Measurements from ENCODE around the gene AK4. TPM values are rescaled to one million over a fixed set of nuclear protein-coding genes. Genes with fewer than 3 reads are reported as not detected.
A peak's percentile ranks its signal among the peaks of the same experiment; 100 is the strongest.
"Not testable (repeated sequence)": the region's sequence is repeated elsewhere in the genome, so short reads cannot be mapped to it uniquely, and the experiment has no call there.

The AK4 gene
- 100 to 1,000 TPM in 1 of 2 donors, 1 to 10 TPM in 1; 3.1 to 109 TPM for total RNA-seq

- H3K36me3 Mint-ChIP-seq = peaks cover 0 to 17% of the 10 kb centered on the region in 2 donors
- not testable (repeated sequence) for DNase-seq (ENCODE audit: low spot score in 2 of 2); H3K9me3 Mint-ChIP-seq
- ATAC-seq = peak in 1 of 2 donors; percentile 70
- H3K27ac Mint-ChIP-seq = peak within 1 kb of the TSS in 1 of 2 donors; percentile 89
Observed at GRCh38 chr1:65148178-65148547, at the start of gene AK4. TSS of gene AK4 (plus strand) at chr1:65148203. CDS start at chr1:65148408, 205 bp downstream.

GRCh38 chr1:65103807-65104206, 44.2 kb upstream of the AK4 start:
- H3K27ac Mint-ChIP-seq = no peak overlapping the region
- ATAC-seq (no peak), DNase-seq (ENCODE audit: low spot score in 2 of 2) (no peak)

GRCh38 chr1:65104854-65105534, 43.0 kb upstream of the AK4 start:
- DNase-seq (ENCODE audit: low spot score in 2 of 2) (no peak), ATAC-seq (no peak)
- Mint-ChIP-seq H3K27ac (peak overlapping the region in 1 of 2 donors; percentile 51), H3K9me3 (peaks cover 4% of the 10 kb centered on the region in 2 donors), H3K36me3 (peaks cover 0 to 5% of the 10 kb centered on the region in 2 donors)

More at GRCh38 chr1:65103807-65104206, 44.2 kb upstream of the AK4 start:
- H3K9me3 Mint-ChIP-seq = peaks cover 9% of the 10 kb centered on the region in 2 donors
- peaks cover 0 to 9% of the 10 kb centered on the region in 2 donors for H3K36me3 Mint-ChIP-seq

- H3K9me3 Mint-ChIP-seq = peaks cover 4% of the 10 kb centered on the region in 2 donors
- peak overlapping the region in 1 of 2 donors; percentile 19 for H3K27ac Mint-ChIP-seq
- DNase-seq (ENCODE audit: low spot score in 2 of 2) (no peak), ATAC-seq (no peak)
- peaks cover 0 to 5% of the 10 kb centered on the region in 2 donors for H3K36me3 Mint-ChIP-seq
Observed at GRCh38 chr1:65105596-65105995, 42.4 kb upstream of the AK4 start.

GRCh38 chr1:65108025-65108642, 39.9 kb upstream of the AK4 start:
- H3K9me3 Mint-ChIP-seq = peaks cover 0 to 5% of the 10 kb centered on the region in 2 donors
- ATAC-seq (no peak), DNase-seq (ENCODE audit: low spot score in 2 of 2) (no peak)
- H3K36me3 Mint-ChIP-seq = no peaks in the 10 kb centered on the region
- H3K27ac Mint-ChIP-seq = no peak overlapping the region

- DNase-seq (ENCODE audit: low spot score in 2 of 2) (no peak), ATAC-seq (no peak)
- no peak overlapping the region for H3K27ac Mint-ChIP-seq
- H3K36me3 Mint-ChIP-seq = no peaks in the 10 kb centered on the region
- H3K9me3 Mint-ChIP-seq = peaks cover 0 to 5% of the 10 kb centered on the region in 2 donors
Observed at GRCh38 chr1:65109487-65109886, 38.5 kb upstream of the AK4 start.

GRCh38 chr1:65112811-65113210, 35.2 kb upstream of the AK4 start:
- H3K9me3 Mint-ChIP-seq = peaks cover 0 to 5% of the 10 kb centered on the region in 2 donors
- no peaks in the 10 kb centered on the region for H3K36me3 Mint-ChIP-seq
- ATAC-seq (no peak), DNase-seq (ENCODE audit: low spot score in 2 of 2) (no peak)
- no peak overlapping the region for H3K27ac Mint-ChIP-seq

GRCh38 chr1:65113298-65113697, 34.7 kb upstream of the AK4 start:
- no peak for ATAC-seq
- H3K9me3 Mint-ChIP-seq = peaks cover 0 to 5% of the 10 kb centered on the region in 2 donors
- DNase-seq (ENCODE audit: low spot score in 2 of 2) = no peak
- H3K27ac Mint-ChIP-seq = no peak overlapping the region
- no peaks in the 10 kb centered on the region for H3K36me3 Mint-ChIP-seq

GRCh38 chr1:65114322-65114721, 33.7 kb upstream of the AK4 start:
- Mint-ChIP-seq H3K27ac (no peak overlapping the region), H3K9me3 (peaks cover 0 to 5% of the 10 kb centered on the region in 2 donors), H3K36me3 (no peaks in the 10 kb centered on the region)
- DNase-seq (ENCODE audit: low spot score in 2 of 2) = no peak
- ATAC-seq = no peak

- no peaks in the 10 kb centered on the region for H3K9me3 Mint-ChIP-seq
- DNase-seq (ENCODE audit: low spot score in 2 of 2) = no peak
Observed at GRCh38 chr1:65119951-65120350, 28.1 kb upstream of the AK4 start.

GRCh38 chr1:65129104-65129503, 18.9 kb upstream of the AK4 start:
- not testable (repeated sequence) for ATAC-seq; H3K36me3 Mint-ChIP-seq; H3K9me3 Mint-ChIP-seq; DNase-seq (ENCODE audit: low spot score in 2 of 2); H3K27ac Mint-ChIP-seq

More at GRCh38 chr1:65119951-65120350, 28.1 kb upstream of the AK4 start:
- ATAC-seq = no peak
- H3K36me3 Mint-ChIP-seq = no peaks in the 10 kb centered on the region
- H3K27ac Mint-ChIP-seq = no peak overlapping the region

GRCh38 chr1:65138524-65138923, 9.5 kb upstream of the AK4 start:
- no peaks in the 10 kb centered on the region for H3K36me3 Mint-ChIP-seq
- ATAC-seq (no peak), DNase-seq (ENCODE audit: low spot score in 2 of 2) (no peak)
- H3K27ac Mint-ChIP-seq = no peak overlapping the region
- H3K9me3 Mint-ChIP-seq = no peaks in the 10 kb centered on the region

GRCh38 chr1:65139793-65140192, 8.2 kb upstream of the AK4 start:
- H3K36me3 Mint-ChIP-seq; DNase-seq (ENCODE audit: low spot score in 2 of 2); H3K9me3 Mint-ChIP-seq; ATAC-seq; H3K27ac Mint-ChIP-seq: not testable (repeated sequence)

- H3K36me3 Mint-ChIP-seq = no peaks in the 10 kb centered on the region
Observed at GRCh38 chr1:65141394-65141793, 6.6 kb upstream of the AK4 start.

GRCh38 chr1:65141918-65142317, 6.1 kb upstream of the AK4 start:
- no peak overlapping the region for H3K27ac Mint-ChIP-seq
- H3K9me3 Mint-ChIP-seq = no peaks in the 10 kb centered on the region
- DNase-seq (ENCODE audit: low spot score in 2 of 2) (no peak), ATAC-seq (no peak)
- H3K36me3 Mint-ChIP-seq = no peaks in the 10 kb centered on the region

More at GRCh38 chr1:65141394-65141793, 6.6 kb upstream of the AK4 start:
- H3K9me3 Mint-ChIP-seq = no peaks in the 10 kb centered on the region
- H3K27ac Mint-ChIP-seq = no peak overlapping the region
- DNase-seq (ENCODE audit: low spot score in 2 of 2) (no peak), ATAC-seq (no peak)

GRCh38 chr1:65143112-65143658, 4.8 kb upstream of the AK4 start:
- DNase-seq (ENCODE audit: low spot score in 2 of 2); ATAC-seq; H3K9me3 Mint-ChIP-seq: not testable (repeated sequence)

GRCh38 chr1:65146908-65147423, 1.0 kb upstream of the AK4 start:
- peaks cover 0 to 16% of the 10 kb centered on the region in 2 donors for H3K36me3 Mint-ChIP-seq
- no peak overlapping the region for H3K27ac Mint-ChIP-seq
- H3K9me3 Mint-ChIP-seq = no peaks in the 10 kb centered on the region
- DNase-seq (ENCODE audit: low spot score in 2 of 2) (no peak), ATAC-seq (peak in 1 of 2 donors; percentile 2)

More at GRCh38 chr1:65143112-65143658, 4.8 kb upstream of the AK4 start:
- H3K36me3 Mint-ChIP-seq, H3K27ac Mint-ChIP-seq: not testable (repeated sequence)
